ENCODE results near the gene ZBTB38.

ZBTB38 gene

GRCh38 chr3:141385406-141386125 lies 17.3 kb downstream of the ZBTB38 start:
- no peak overlapping the region for H3K4me3 ChIP-seq (replicated peaks; ENCODE audit: insufficient read depth, low read length)
- no peak overlapping the region for H3K27ac ChIP-seq (replicated peaks)
- H3K27me3 ChIP-seq (ENCODE audit: insufficient read depth, poor library complexity, severe bottlenecking), result no peaks in the 10 kb centered on the region
- DNase-seq (ENCODE audit: low read depth in 1 of 2, low spot score in 1 of 2), result no peak
- no peak for TF ChIP-seq SPI1 (IDR thresholded peaks at IDR 0.05; ENCODE audit: borderline replicate concordance, low read depth)
- TF ChIP-seq GABPA (IDR thresholded peaks at IDR 0.05; ENCODE audit: low read depth), result no peak
- TF ChIP-seq POLR2AphosphoS5 (IDR thresholded peaks at IDR 0.05; ENCODE audit: low read depth), result no peak
- TF ChIP-seq CTCF (IDR thresholded peaks at IDR 0.05; ENCODE audit: insufficient read depth, low read length), result no peak
- no peak for TF ChIP-seq REST (IDR thresholded peaks at IDR 0.05; ENCODE audit: insufficient replicate concordance, low read depth)

- H3K27ac ChIP-seq (replicated peaks), result no peak overlapping the region
- no peak for DNase-seq (ENCODE audit: low read depth in 1 of 2, low spot score in 1 of 2)
- no peak overlapping the region for H3K4me3 ChIP-seq (replicated peaks; ENCODE audit: insufficient read depth, low read length)
- TF ChIP-seq GABPA (IDR thresholded peaks at IDR 0.05; ENCODE audit: low read depth) (no peak), SPI1 (IDR thresholded peaks at IDR 0.05; ENCODE audit: borderline replicate concordance, low read depth) (no peak), POLR2AphosphoS5 (IDR thresholded peaks at IDR 0.05; ENCODE audit: low read depth) (no peak), CTCF (IDR thresholded peaks at IDR 0.05; ENCODE audit: insufficient read depth, low read length) (no peak), REST (IDR thresholded peaks at IDR 0.05; ENCODE audit: insufficient replicate concordance, low read depth) (no peak)
- H3K27me3 ChIP-seq (ENCODE audit: insufficient read depth, poor library complexity, severe bottlenecking), result no peaks in the 10 kb centered on the region
These were observed 17.8 kb downstream of the ZBTB38 start for GRCh38 chr3:141386126-141386488.

GRCh38 chr3:141386611-141387111 lies 18.4 kb downstream of the ZBTB38 start:
- TF ChIP-seq REST (IDR thresholded peaks at IDR 0.05; ENCODE audit: insufficient replicate concordance, low read depth) (no peak), GABPA (IDR thresholded peaks at IDR 0.05; ENCODE audit: low read depth) (no peak)
- no peak for DNase-seq (ENCODE audit: low read depth in 1 of 2, low spot score in 1 of 2)
- Histone ChIP-seq H3K4me3 (replicated peaks; ENCODE audit: insufficient read depth, low read length) (no peak overlapping the region), H3K27ac (replicated peaks) (no peak overlapping the region), H3K27me3 (ENCODE audit: insufficient read depth, poor library complexity, severe bottlenecking) (no peaks in the 10 kb centered on the region)
